Measurements from ENCODE around the gene GATA5. TPM values are rescaled to one million over a fixed set of nuclear protein-coding genes. Genes with fewer than 3 reads are reported as not detected.

GATA5 gene
- polyA plus RNA-seq (2011; rRNA removed) (not detected in 2 replicates), polyA minus RNA-seq (2011; rRNA and poly(A)+ RNA removed) (not detected in 2 replicates)

- Histone ChIP-seq H3K4me3 (ENCODE audit: low read depth, low read length) (no peak within 1 kb of the TSS), H3K27ac (ENCODE audit: low read depth, low read length) (no peak within 1 kb of the TSS), H3K9me3 (ENCODE audit: control insufficient read depth, insufficient read depth, low read length) (no peaks in the 10 kb centered on the region; the same call in 1 of the 2 replicates), H3K27me3 (ENCODE audit: control insufficient read depth, insufficient read depth, low read length) (peaks cover 69% of the 10 kb centered on the region)
- POLR2A ChIA-PET, result no interaction called here
- no peak for TF ChIP-seq CTCF (IDR thresholded peaks at IDR 0.05; ENCODE audit: low read depth, low read length)
- CTCF ChIA-PET, result no interaction called here
- DNase-seq (ENCODE audit: low read depth, low spot score), result no peak
Observed at GRCh38 chr20:62475772-62476055, at the start of gene GATA5. Gene GATA5, minus strand, starts transcription at chr20:62475995. Its CDS starts 474 bp downstream, at chr20:62475521.

GRCh38 chr20:62525014-62525413, 49.2 kb upstream of the GATA5 start:
- H3K9me3 ChIP-seq (ENCODE audit: control insufficient read depth, insufficient read depth, low read length), result peaks cover 2% of the 10 kb centered on the region; the same call in 1 of the 2 replicates
- POLR2A ChIA-PET, result no interaction called here
- no peak for DNase-seq (ENCODE audit: low read depth, low spot score)
- CTCF ChIA-PET, result no interaction called here
- no peak for TF ChIP-seq CTCF (IDR thresholded peaks at IDR 0.05; ENCODE audit: low read depth, low read length)
- H3K27me3 ChIP-seq (ENCODE audit: control insufficient read depth, insufficient read depth, low read length), result peaks cover 39% of the 10 kb centered on the region
- H3K4me3 ChIP-seq (ENCODE audit: low read depth, low read length), result no peak overlapping the region
- no peak overlapping the region for H3K27ac ChIP-seq (ENCODE audit: low read depth, low read length)

GRCh38 chr20:62524505-62524911, 48.7 kb upstream of the GATA5 start:
- no peak overlapping the region for H3K27ac ChIP-seq (ENCODE audit: low read depth, low read length)
- ChIA-PET POLR2A (no interaction called here), CTCF (no interaction called here)
- H3K27me3 ChIP-seq (ENCODE audit: control insufficient read depth, insufficient read depth, low read length), result peaks cover 34% of the 10 kb centered on the region
- H3K9me3 ChIP-seq (ENCODE audit: control insufficient read depth, insufficient read depth, low read length), result peaks cover 2% of the 10 kb centered on the region; the same call in 1 of the 2 replicates
- H3K4me3 ChIP-seq (ENCODE audit: low read depth, low read length), result no peak overlapping the region
- no peak for DNase-seq (ENCODE audit: low read depth, low spot score)
- no peak for TF ChIP-seq CTCF (IDR thresholded peaks at IDR 0.05; ENCODE audit: low read depth, low read length)

GRCh38 chr20:62523473-62524203, 47.8 kb upstream of the GATA5 start:
- ChIA-PET CTCF (no interaction called here), POLR2A (no interaction called here)
- Histone ChIP-seq H3K9me3 (ENCODE audit: control insufficient read depth, insufficient read depth, low read length) (peaks cover 2% of the 10 kb centered on the region; the same call in 1 of the 2 replicates), H3K27ac (ENCODE audit: low read depth, low read length) (no peak overlapping the region), H3K27me3 (ENCODE audit: control insufficient read depth, insufficient read depth, low read length) (peaks cover 31% of the 10 kb centered on the region), H3K4me3 (ENCODE audit: low read depth, low read length) (no peak overlapping the region)
- no peak for TF ChIP-seq CTCF (IDR thresholded peaks at IDR 0.05; ENCODE audit: low read depth, low read length)
- no peak for DNase-seq (ENCODE audit: low read depth, low spot score)

- H3K4me3 ChIP-seq (ENCODE audit: low read depth, low read length), result no peak overlapping the region
- ChIA-PET CTCF (interaction anchor here (1.4 kb wide), 1 partner anchor 23 kb away, joined by 4 read pairs; no protein-coding TSS in a partner anchor), POLR2A (no interaction called here)
- DNase-seq (ENCODE audit: low read depth, low spot score), result no peak
- H3K9me3 ChIP-seq (ENCODE audit: control insufficient read depth, insufficient read depth, low read length), result peaks cover 2% of the 10 kb centered on the region; the same call in 1 of the 2 replicates
- no peak for TF ChIP-seq CTCF (IDR thresholded peaks at IDR 0.05; ENCODE audit: low read depth, low read length)
- H3K27me3 ChIP-seq (ENCODE audit: control insufficient read depth, insufficient read depth, low read length), result peaks cover 31% of the 10 kb centered on the region
- H3K27ac ChIP-seq (ENCODE audit: low read depth, low read length), result no peak overlapping the region
Observed at GRCh38 chr20:62522748-62523396, 47.1 kb upstream of the GATA5 start.
